HL-60 (cell line): Measurements from ENCODE around the gene DBNDD2.

Experiments
- DNase-seq, 2 experiments: peaks; one replicate each; pipeline ENCODE4 v3.0.0-alpha.2; 2010 to 2020; ENCODE audit warnings: low read depth in 1 of 2, low spot score in 1 of 2
- H3K27ac ChIP-seq: fragments of 250-450 bp; sonication (Bioruptor Pico); replicated peaks from 2 replicates; pipeline ENCODE4 v1.5.1; 2020; ENCODE audit warnings: mild to moderate bottlenecking, moderate library complexity
- H3K27me3 ChIP-seq: fragments of 250-450 bp; sonication (Bioruptor Pico); 2 replicates; pipeline ENCODE4 v1.5.1; 2021; ENCODE audit warnings: mild to moderate bottlenecking, moderate library complexity; ENCODE audit not compliant: insufficient read depth, poor library complexity, severe bottlenecking
- H3K4me3 ChIP-seq: replicated peaks from 2 replicates; pipeline ENCODE4 v1.5.1; 2011; ENCODE audit warnings: mild to moderate bottlenecking, control low read depth, low read length; ENCODE audit not compliant: insufficient read depth
- CTCF ChIP-seq: IDR thresholded peaks from one replicate; pipeline ENCODE4 v1.5.1; 2011; ENCODE audit warnings: low read length, control low read depth, inconsistent platforms; ENCODE audit not compliant: insufficient read depth
- GABPA ChIP-seq: IDR thresholded peaks from 2 replicates; pipeline ENCODE4 v1.6.1; 2012; ENCODE audit warnings: low read depth
- POLR2AphosphoS5 ChIP-seq: IDR thresholded peaks from 2 replicates; pipeline ENCODE4 v1.6.1; 2012; ENCODE audit warnings: low read depth
- REST ChIP-seq: IDR thresholded peaks from 2 replicates; pipeline ENCODE4 v1.6.1; 2012; ENCODE audit warnings: low read depth; ENCODE audit not compliant: insufficient replicate concordance
- SPI1 ChIP-seq: IDR thresholded peaks from 2 replicates; pipeline ENCODE4 v1.6.1; 2012; ENCODE audit warnings: low read depth, mild to moderate bottlenecking, borderline replicate concordance

Gene DBNDD2

GRCh38 chr20:45452772-45453691 lies 44.9 kb downstream of the DBNDD2 start:
- TF ChIP-seq REST (no peak), GABPA (no peak), POLR2AphosphoS5 (no peak), CTCF (no peak), SPI1 (no peak)
- Histone ChIP-seq H3K4me3 (no peak overlapping the region), H3K27me3 (no peaks in the 10 kb centered on the region), H3K27ac (no peak overlapping the region)
- no peak for DNase-seq

- no peak overlapping the region for H3K27ac ChIP-seq
- DNase-seq: peak in 1 of 2 experiments; percentile 45
- H3K27me3 ChIP-seq: no peaks in the 10 kb centered on the region
- TF ChIP-seq REST (no peak), CTCF (peak; percentile 30)
- H3K4me3 ChIP-seq: no peak overlapping the region
Measured at GRCh38 chr20:45456632-45457031, 48.5 kb downstream of the DBNDD2 start.

GRCh38 chr20:45459606-45460005 lies 51.5 kb downstream of the DBNDD2 start:
- H3K27ac ChIP-seq: no peak overlapping the region
- no peak for TF ChIP-seq GABPA
- no peak for TF ChIP-seq SPI1
- TF ChIP-seq REST: no peak
- no peak for TF ChIP-seq CTCF
- no peak for TF ChIP-seq POLR2AphosphoS5
- H3K27me3 ChIP-seq: no peaks in the 10 kb centered on the region
- H3K4me3 ChIP-seq: no peak overlapping the region
- no peak for DNase-seq
